Neural cell (in vitro differentiated cells): ENCODE measurements around the gene ABCB4.

Source experiments
- CTCF ChIP-seq: fragments of 450-650 bp; IDR thresholded peaks from 2 replicates; pipeline ENCODE4 v1.5.1; 2014; ENCODE audit warnings: antibody characterized with exemption, mild to moderate bottlenecking, moderate library complexity; ENCODE audit not compliant: poor library complexity, severe bottlenecking
- EP300 ChIP-seq: fragments of 450-650 bp; conservative IDR thresholded peaks from 2 replicates; pipeline ENCODE4 v1.6.1; 2014; ENCODE audit warnings: antibody characterized with exemption, mild to moderate bottlenecking, moderate library complexity; ENCODE audit not compliant: poor library complexity, severe bottlenecking
- EZH2 ChIP-seq: fragments of 200-600, 300-800 bp; shearing (Covaris generic), sonication (generic); IDR thresholded peaks from 2 replicates; pipeline ENCODE4 v1.6.1; 2014; ENCODE audit warnings: antibody characterized with exemption, low read length, borderline replicate concordance, mild to moderate bottlenecking; ENCODE audit not compliant: insufficient read depth, poor library complexity, severe bottlenecking
- MXI1 ChIP-seq: fragments of 450-650 bp; conservative IDR thresholded peaks from 2 replicates; pipeline ENCODE4 v1.6.1; 2014; ENCODE audit warnings: antibody characterized with exemption, mild to moderate bottlenecking; ENCODE audit not compliant: poor library complexity, severe bottlenecking
- POLR2AphosphoS5 ChIP-seq: IDR thresholded peaks from 2 replicates; pipeline ENCODE4 v1.6.1; 2012
- RAD21 ChIP-seq: fragments of 450-650 bp; conservative IDR thresholded peaks from 2 replicates; pipeline ENCODE4 v1.6.1; 2014; ENCODE audit warnings: antibody characterized with exemption, mild to moderate bottlenecking, moderate library complexity
- REST ChIP-seq: IDR thresholded peaks from 2 replicates; pipeline ENCODE4 v1.6.1; 2012; ENCODE audit warnings: borderline replicate concordance
- SMC3 ChIP-seq: fragments of 450-650 bp; conservative IDR thresholded peaks from 2 replicates; pipeline ENCODE4 v1.6.1; 2014; ENCODE audit warnings: antibody characterized with exemption, mild to moderate bottlenecking, moderate library complexity; ENCODE audit not compliant: poor library complexity
- TAF1 ChIP-seq: IDR thresholded peaks from 2 replicates; pipeline ENCODE4 v1.6.1; 2012; ENCODE audit warnings: low read depth

GRCh38 chr7:87448388-87448787 lies 27.1 kb downstream of the ABCB4 start:
- TF ChIP-seq POLR2AphosphoS5 = peak; percentile 92
- peak; percentile 28 for TF ChIP-seq CTCF
- peak; percentile 37 for TF ChIP-seq RAD21
- TF ChIP-seq EP300 = peak; percentile 63
- no peak for TF ChIP-seq SMC3
- no peak for TF ChIP-seq REST
- no peak for TF ChIP-seq EZH2
- TF ChIP-seq TAF1 = no peak
- no peak for TF ChIP-seq MXI1
